Measurements from ENCODE around the gene SOX12. TPM values are rescaled to one million over a fixed set of nuclear protein-coding genes. Genes with fewer than 3 reads are reported as not detected.

The SOX12 gene
- total RNA-seq, 1 experiment from 2014 or later, result 59.1 TPM

- no peak for ATAC-seq
- ChIA-PET CTCF (interaction anchor here (0.7 to 3.2 kb wide), 12 partner anchors 9 to 89 kb away, joined by 4 to 42 read pairs (median 8); partner anchors contain the start of genes DEFB132 and NRSN2), POLR2A (interaction anchor here (1.3 to 2.2 kb wide), 3 partner anchors 19 to 51 kb away, joined by 4 to 8 read pairs (median 6); no protein-coding TSS in a partner anchor)
- Mint-ChIP-seq H3K36me3 (peaks cover 10% of the 10 kb centered on the region), H3K4me3 (peak overlapping the region; percentile 87), H3K27me3 (ENCODE audit: low read depth) (peaks cover 29% of the 10 kb centered on the region), H3K4me1 (peaks cover 33% of the 10 kb centered on the region), H3K9me3 (no peaks in the 10 kb centered on the region), H3K27ac (peak overlapping the region; percentile 76; the same call in 1 of the 2 replicates)
- no peak for DNase-seq (ENCODE audit: low spot score)
- TF ChIP-seq TP53 (CRISPR knock-in tag; IDR thresholded peaks at IDR 0.05) (no peak), ZNF281 (CRISPR knock-in tag; IDR thresholded peaks at IDR 0.05) (no peak), SMAD3 (CRISPR knock-in tag; IDR thresholded peaks at IDR 0.05; ENCODE audit: borderline replicate concordance) (no peak), PRDM15 (CRISPR knock-in tag; IDR thresholded peaks at IDR 0.05) (no peak), SOX15 (CRISPR knock-in tag; IDR thresholded peaks at IDR 0.05) (no peak)
- TF ChIP-seq, protein P1, sequence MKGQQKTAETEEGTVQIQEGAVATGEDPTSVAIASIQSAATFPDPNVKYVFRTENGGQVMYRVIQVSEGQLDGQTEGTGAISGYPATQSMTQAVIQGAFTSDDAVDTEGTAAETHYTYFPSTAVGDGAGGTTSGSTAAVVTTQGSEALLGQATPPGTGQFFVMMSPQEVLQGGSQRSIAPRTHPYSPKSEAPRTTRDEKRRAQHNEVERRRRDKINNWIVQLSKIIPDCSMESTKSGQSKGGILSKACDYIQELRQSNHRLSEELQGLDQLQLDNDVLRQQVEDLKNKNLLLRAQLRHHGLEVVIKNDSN (CRISPR knock-in tag; IDR thresholded peaks at IDR 0.05), result no peak
These were observed 4.5 kb downstream of the SOX12 start for GRCh38 chr20:329851-330232.

DNA sequence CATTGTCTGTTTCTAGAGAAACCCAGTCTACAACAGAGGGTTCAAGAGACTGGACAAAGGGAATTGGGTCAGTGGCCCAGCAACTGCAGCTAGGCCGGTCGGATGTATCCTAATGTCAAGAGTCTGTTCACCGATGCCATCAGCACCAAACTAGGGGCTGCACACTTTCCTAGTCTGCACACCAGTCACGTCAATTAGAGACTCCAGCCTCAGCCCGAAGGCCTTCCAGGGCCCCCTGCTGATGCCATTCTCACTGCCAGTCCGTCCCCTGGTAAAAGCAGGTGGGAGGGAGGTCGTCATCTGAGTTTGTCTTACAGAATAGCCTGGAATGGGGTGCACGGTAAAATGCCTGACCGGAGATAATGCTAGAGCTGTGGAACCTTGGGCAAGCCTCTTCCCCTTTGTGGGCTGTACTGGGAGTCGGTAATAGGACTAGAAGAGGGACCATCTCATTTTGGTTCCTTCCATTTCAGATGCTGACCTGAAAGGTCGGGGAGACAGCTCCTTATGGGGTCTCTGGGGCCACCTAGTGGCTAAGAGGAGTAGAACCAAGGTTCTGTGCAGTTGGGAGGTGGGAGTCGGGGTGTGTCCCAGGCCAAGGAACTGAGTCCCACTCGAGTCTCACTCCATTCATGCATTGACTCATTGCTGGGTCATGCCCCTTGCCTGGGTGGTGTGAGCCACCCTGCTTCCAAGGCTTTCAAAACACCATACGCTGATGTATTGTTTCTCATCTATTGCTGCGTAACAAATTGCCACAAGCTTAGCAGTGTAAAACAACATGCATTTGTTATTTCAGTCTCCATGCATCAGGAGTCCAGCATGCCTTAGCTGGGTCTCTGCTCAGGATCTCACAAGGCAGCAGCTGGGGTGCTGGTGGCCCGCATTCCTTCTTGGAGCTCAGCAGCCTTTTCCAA is 5.1 kb downstream of the SOX12 start:
- POLR2A ChIA-PET, result interaction anchor here (1.3 to 2.2 kb wide), 3 partner anchors 20 to 52 kb away, joined by 4 to 8 read pairs (median 6); no protein-coding TSS in a partner anchor
- H3K27me3 Mint-ChIP-seq (ENCODE audit: low read depth), result peaks cover 35% of the 10 kb centered on the region
- CTCF ChIA-PET, result interaction anchor here (0.6 to 3.2 kb wide), 23 partner anchors 8 to 213 kb away, joined by 3 to 42 read pairs (median 4); partner anchors contain the start of genes CSNK2A1, DEFB132, NRSN2 and ZCCHC3
- peaks cover 33% of the 10 kb centered on the region for H3K4me1 Mint-ChIP-seq
- ATAC-seq, result peak; percentile 31
- peaks cover 10% of the 10 kb centered on the region for H3K36me3 Mint-ChIP-seq
- peak; percentile 68 for DNase-seq (ENCODE audit: low spot score)
- H3K27ac Mint-ChIP-seq, result peak overlapping the region; percentile 76; the same call in 1 of the 2 replicates
- peak overlapping the region; percentile 87 for H3K4me3 Mint-ChIP-seq
- no peaks in the 10 kb centered on the region for H3K9me3 Mint-ChIP-seq
- TF ChIP-seq ZNF281 (CRISPR knock-in tag; IDR thresholded peaks at IDR 0.05) (no peak), ETV6 (CRISPR knock-in tag; IDR thresholded peaks at IDR 0.05) (no peak), CREM (CRISPR knock-in tag; IDR thresholded peaks at IDR 0.05) (0 out of 2 replicates have a peak, but pooled peaks have one; percentile 21), ZNF138 (CRISPR knock-in tag; conservative IDR thresholded peaks at IDR 0.05) (no peak), ZNF671 (CRISPR knock-in tag; IDR thresholded peaks at IDR 0.05) (no peak), SMAD4 (CRISPR knock-in tag; IDR thresholded peaks at IDR 0.05) (no peak), FOXJ3 (CRISPR knock-in tag; IDR thresholded peaks at IDR 0.05; ENCODE audit: borderline replicate concordance) (no peak), NR1H2 (CRISPR knock-in tag; IDR thresholded peaks at IDR 0.05) (no peak), ZNF263 (CRISPR knock-in tag; IDR thresholded peaks at IDR 0.05; ENCODE audit: low read depth) (no peak), ZNF532 (CRISPR knock-in tag; IDR thresholded peaks at IDR 0.05; ENCODE audit: borderline replicate concordance) (no peak), PRRX2 (CRISPR knock-in tag; IDR thresholded peaks at IDR 0.05) (peak; percentile 39; the same call in 1 of the 2 replicates), ZNF121 (CRISPR knock-in tag; IDR thresholded peaks at IDR 0.05) (no peak), MYBL2 (CRISPR knock-in tag; IDR thresholded peaks at IDR 0.05) (no peak)

Measured in WTC11 (cell line).